Astrocyte (in vitro differentiated cells and primary cell): ENCODE results near the gene CHST3. TPM values are rescaled to one million over a fixed set of nuclear protein-coding genes. Genes with fewer than 3 reads are reported as not detected.

Experiments
- DNase-seq: peaks from one replicate; pipeline ENCODE4 v3.0.0-alpha.2; 2010; ENCODE audit warnings: low read depth
- FAIRE-seq: peaks from 2 replicates; lab custom pipeline; 2011; peaks lifted over from hg19 to GRCh38; lab: Jason Lieb, UNC
- H2AFZ ChIP-seq: 2 replicates; pipeline ENCODE4 v1.6.0; 2012; ENCODE audit warnings: low read depth, low read length, inconsistent platforms
- H3K27ac ChIP-seq: 2 replicates; pipeline ENCODE4 v1.5.1; 2011; ENCODE audit warnings: low read depth, low read length, inconsistent platforms
- H3K27me3 ChIP-seq: 2 replicates; pipeline ENCODE4 v1.6.0; 2011; ENCODE audit warnings: low read length, inconsistent platforms; ENCODE audit not compliant: insufficient read depth
- H3K36me3 ChIP-seq: 2 replicates; pipeline ENCODE4 v1.5.1; 2011; ENCODE audit warnings: low read length, inconsistent platforms; ENCODE audit not compliant: insufficient read depth
- H3K4me1 ChIP-seq: 2 replicates; pipeline ENCODE4 v1.5.1; 2011; ENCODE audit warnings: low read length, inconsistent platforms; ENCODE audit not compliant: insufficient read depth
- H3K4me2 ChIP-seq: 2 replicates; pipeline ENCODE4 v1.6.0; 2012; ENCODE audit warnings: low read length, inconsistent platforms
- H3K4me3 ChIP-seq: 2 replicates; pipeline ENCODE4 v1.5.1; 2011; ENCODE audit warnings: low read depth, mild to moderate bottlenecking, low read length, inconsistent platforms; ENCODE audit not compliant: insufficient read depth
- H3K79me2 ChIP-seq: 2 replicates; pipeline ENCODE4 v1.6.0; 2012; ENCODE audit warnings: mild to moderate bottlenecking, low read length, inconsistent platforms; ENCODE audit not compliant: insufficient read depth
- H3K9ac ChIP-seq: 2 replicates; pipeline ENCODE4 v1.6.0; 2012; ENCODE audit warnings: mild to moderate bottlenecking, low read length, inconsistent platforms
- H3K9me3 ChIP-seq: 2 replicates; pipeline ENCODE4 v1.5.1; 2012; ENCODE audit warnings: low read depth, mild to moderate bottlenecking, low read length, inconsistent platforms; ENCODE audit not compliant: insufficient read depth
- H4K20me1 ChIP-seq: 2 replicates; pipeline ENCODE4 v1.6.0; 2012; ENCODE audit warnings: low read length, inconsistent platforms; ENCODE audit not compliant: insufficient read depth
- H3K27ac Mint-ChIP-seq: one replicate; pipeline ENCODE4 v1.8.0; 2021; ENCODE audit warnings: mild to moderate bottlenecking, mixed read lengths; ENCODE audit not compliant: unreplicated experiment
- H3K27me3 Mint-ChIP-seq: one replicate; pipeline ENCODE4 v1.8.0; 2021; ENCODE audit warnings: low read depth, mixed read lengths; ENCODE audit not compliant: unreplicated experiment
- H3K36me3 Mint-ChIP-seq: one replicate; pipeline ENCODE4 v1.8.0; 2021; ENCODE audit warnings: low read depth, mixed read lengths; ENCODE audit not compliant: unreplicated experiment
- H3K4me1 Mint-ChIP-seq: one replicate; pipeline ENCODE4 v1.8.0; 2021; ENCODE audit warnings: low read depth, mixed read lengths; ENCODE audit not compliant: unreplicated experiment
- H3K4me3 Mint-ChIP-seq: one replicate; pipeline ENCODE4 v1.8.0; 2021; ENCODE audit warnings: mild to moderate bottlenecking, moderate library complexity, mixed read lengths; ENCODE audit not compliant: unreplicated experiment
- H3K9me3 Mint-ChIP-seq: one replicate; pipeline ENCODE4 v1.8.0; 2021; ENCODE audit warnings: mild to moderate bottlenecking, mixed read lengths; ENCODE audit not compliant: unreplicated experiment
- EZH2 ChIP-seq: IDR thresholded peaks from 2 replicates; pipeline ENCODE4 v1.6.1; 2012; ENCODE audit warnings: mild to moderate bottlenecking, low read length, inconsistent platforms; ENCODE audit not compliant: insufficient read depth
- total RNA-seq: library from RNA; stranded (reverse); gene quantifications from 2 replicates; pipeline ENCODE4 v1.2.1, GENCODE V29; 2021
- TF ChIP-seq, protein P1 (sequence below): IDR thresholded peaks from 2 replicates; pipeline ENCODE4 v1.5.1; 2011; ENCODE audit warnings: low read depth, mild to moderate bottlenecking, inconsistent platforms, low read length, moderate library complexity; ENCODE audit not compliant: insufficient read depth

Gene CHST3
- total RNA-seq, 1 donor from 2014 or later: 43.5 TPM

DNA sequence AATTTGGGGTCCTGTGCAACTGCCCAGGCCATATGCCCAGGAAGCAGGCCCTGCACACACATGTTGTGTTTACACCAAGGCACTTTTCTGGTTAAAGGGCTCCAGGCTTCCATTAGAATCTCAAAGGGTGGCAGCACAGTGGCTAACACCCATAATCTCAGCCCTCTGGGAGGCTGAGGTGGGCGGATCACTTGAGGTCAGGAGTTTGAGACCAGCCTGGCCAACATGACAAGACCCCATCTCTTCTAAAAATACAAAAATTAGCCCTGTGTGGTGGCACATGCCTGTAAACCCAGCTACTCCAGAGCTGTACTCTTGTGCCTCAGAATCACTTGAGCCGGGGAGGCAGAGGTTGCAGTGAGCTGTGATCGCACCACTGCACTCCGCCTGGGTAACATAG lies 70.6 kb downstream of the CHST3 start:
- no peak overlapping the region for H3K4me3 Mint-ChIP-seq
- DNase-seq (no peak), FAIRE-seq (no peak)
- Histone ChIP-seq H3K79me2 (no peaks in the 10 kb centered on the region), H3K36me3 (no peaks in the 10 kb centered on the region), H3K27me3 (no peaks in the 10 kb centered on the region), H3K4me3 (no peak overlapping the region), H3K27ac (no peak overlapping the region), H3K4me1 (peaks cover 2% of the 10 kb centered on the region), H3K9ac (no peak overlapping the region), H4K20me1 (no peaks in the 10 kb centered on the region), H2AFZ (no peak overlapping the region), H3K9me3 (no peaks in the 10 kb centered on the region), H3K4me2 (no peak overlapping the region)
- TF ChIP-seq, protein P1, sequence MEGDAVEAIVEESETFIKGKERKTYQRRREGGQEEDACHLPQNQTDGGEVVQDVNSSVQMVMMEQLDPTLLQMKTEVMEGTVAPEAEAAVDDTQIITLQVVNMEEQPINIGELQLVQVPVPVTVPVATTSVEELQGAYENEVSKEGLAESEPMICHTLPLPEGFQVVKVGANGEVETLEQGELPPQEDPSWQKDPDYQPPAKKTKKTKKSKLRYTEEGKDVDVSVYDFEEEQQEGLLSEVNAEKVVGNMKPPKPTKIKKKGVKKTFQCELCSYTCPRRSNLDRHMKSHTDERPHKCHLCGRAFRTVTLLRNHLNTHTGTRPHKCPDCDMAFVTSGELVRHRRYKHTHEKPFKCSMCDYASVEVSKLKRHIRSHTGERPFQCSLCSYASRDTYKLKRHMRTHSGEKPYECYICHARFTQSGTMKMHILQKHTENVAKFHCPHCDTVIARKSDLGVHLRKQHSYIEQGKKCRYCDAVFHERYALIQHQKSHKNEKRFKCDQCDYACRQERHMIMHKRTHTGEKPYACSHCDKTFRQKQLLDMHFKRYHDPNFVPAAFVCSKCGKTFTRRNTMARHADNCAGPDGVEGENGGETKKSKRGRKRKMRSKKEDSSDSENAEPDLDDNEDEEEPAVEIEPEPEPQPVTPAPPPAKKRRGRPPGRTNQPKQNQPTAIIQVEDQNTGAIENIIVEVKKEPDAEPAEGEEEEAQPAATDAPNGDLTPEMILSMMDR: no peak
- no peak for TF ChIP-seq EZH2
- peaks cover 20% of the 10 kb centered on the region for H3K4me1 Mint-ChIP-seq
- peaks cover 2% of the 10 kb centered on the region for H3K27me3 Mint-ChIP-seq
- no peaks in the 10 kb centered on the region for H3K36me3 Mint-ChIP-seq
- H3K27ac Mint-ChIP-seq: no peak overlapping the region
- H3K9me3 Mint-ChIP-seq: no peaks in the 10 kb centered on the region

DNA sequence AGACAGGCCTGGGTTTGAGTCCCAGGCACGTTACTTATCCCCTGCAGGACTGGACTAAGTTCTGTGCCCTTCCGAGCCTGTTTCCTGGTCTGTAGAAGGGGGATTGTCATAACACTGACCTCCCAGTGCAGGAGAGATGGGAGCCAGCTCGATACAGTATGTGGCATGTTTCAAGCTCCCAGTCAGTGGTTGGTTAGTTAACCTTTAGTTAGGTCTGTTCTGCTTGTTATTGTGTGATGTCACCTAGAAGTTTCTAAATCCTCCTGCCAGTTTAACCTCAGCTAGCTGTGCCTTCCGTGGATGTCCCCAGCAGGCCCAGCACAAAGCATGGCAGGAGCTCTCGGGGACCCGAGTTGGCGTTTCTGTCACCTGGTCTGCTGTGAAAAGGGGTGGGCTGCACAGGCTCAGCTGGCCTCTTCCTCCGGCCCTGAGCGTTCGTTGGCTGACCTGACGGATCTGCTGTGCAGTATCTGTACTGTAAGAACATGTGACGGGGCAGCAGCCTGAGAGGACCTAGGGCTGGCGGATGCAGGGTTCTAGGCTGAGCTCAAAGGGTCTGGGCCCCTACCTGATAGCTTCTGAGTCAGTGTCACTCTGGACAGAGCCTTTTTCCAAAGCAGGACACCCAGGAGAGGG lies 71.2 kb downstream of the CHST3 start:
- FAIRE-seq (no peak), DNase-seq (no peak)
- TF ChIP-seq EZH2: no peak
- TF ChIP-seq, protein P1: no peak
- Histone ChIP-seq H3K4me1 (peaks cover 2% of the 10 kb centered on the region), H4K20me1 (no peaks in the 10 kb centered on the region), H3K9ac (no peak overlapping the region), H3K4me2 (no peak overlapping the region), H3K9me3 (no peaks in the 10 kb centered on the region), H3K79me2 (no peaks in the 10 kb centered on the region), H3K27me3 (no peaks in the 10 kb centered on the region), H2AFZ (no peak overlapping the region), H3K27ac (no peak overlapping the region), H3K36me3 (no peaks in the 10 kb centered on the region), H3K4me3 (no peak overlapping the region)
- no peaks in the 10 kb centered on the region for H3K9me3 Mint-ChIP-seq
- no peak overlapping the region for H3K27ac Mint-ChIP-seq
- peaks cover 20% of the 10 kb centered on the region for H3K4me1 Mint-ChIP-seq
- H3K27me3 Mint-ChIP-seq: peaks cover 2% of the 10 kb centered on the region
- H3K36me3 Mint-ChIP-seq: no peaks in the 10 kb centered on the region
- H3K4me3 Mint-ChIP-seq: no peak overlapping the region

DNA sequence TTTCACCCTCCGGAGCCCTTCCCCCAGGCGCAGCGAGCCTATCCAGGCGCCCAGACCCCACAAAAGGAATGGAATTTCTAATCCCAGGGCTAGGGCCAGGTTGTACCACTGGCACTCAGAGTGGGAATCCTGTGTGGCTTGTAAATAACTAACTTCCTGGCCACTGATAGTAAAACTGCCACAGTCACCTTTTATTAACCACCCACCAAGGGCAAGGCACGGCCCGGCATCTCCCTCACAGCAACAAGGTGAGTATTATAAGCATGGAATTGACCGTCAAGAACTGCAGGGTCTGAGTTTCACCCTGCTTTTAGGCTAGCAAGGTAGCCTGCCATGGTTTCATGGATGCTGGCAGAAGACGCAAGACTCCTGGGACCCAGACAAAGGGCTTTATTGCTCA lies 73.1 kb downstream of the CHST3 start:
- Mint-ChIP-seq H3K4me3 (no peak overlapping the region), H3K27ac (no peak overlapping the region), H3K4me1 (peaks cover 20% of the 10 kb centered on the region), H3K9me3 (no peaks in the 10 kb centered on the region), H3K36me3 (no peaks in the 10 kb centered on the region), H3K27me3 (no peaks in the 10 kb centered on the region)
- Histone ChIP-seq H4K20me1 (no peaks in the 10 kb centered on the region), H3K9ac (no peak overlapping the region), H3K4me3 (no peak overlapping the region), H3K4me2 (no peak overlapping the region), H3K27me3 (no peaks in the 10 kb centered on the region), H3K36me3 (no peaks in the 10 kb centered on the region), H2AFZ (no peak overlapping the region), H3K27ac (no peak overlapping the region), H3K9me3 (no peaks in the 10 kb centered on the region), H3K4me1 (peaks cover 2% of the 10 kb centered on the region), H3K79me2 (no peaks in the 10 kb centered on the region)
- DNase-seq: no peak
- TF ChIP-seq, protein P1: no peak
- TF ChIP-seq EZH2: no peak
- no peak for FAIRE-seq
